Activated T-cell treated with anti-CD3 and anti-CD28 coated beads for 4 hours (primary cell): ENCODE results near the gene TFAP2E.

Experiments
- DNase-seq: peaks from one replicate; pipeline ENCODE4 v3.0.0-alpha.2; 2020

Gene TFAP2E

GRCh38 chr1:35573198-35574124 is at the start of gene TFAP2E:
Gene TFAP2E (plus strand): TSS chr1:35573314. CDS start chr1:35573578, 264 bp downstream.
- DNase-seq = no peak

- no peak for DNase-seq
Observed at GRCh38 chr1:35524106-35524505, 49.0 kb upstream of the TFAP2E start.

GRCh38 chr1:35530168-35530567 is 42.9 kb upstream of the TFAP2E start:
- no peak for DNase-seq

- no peak for DNase-seq
Observed at GRCh38 chr1:35530946-35531345, 42.2 kb upstream of the TFAP2E start.

- no peak for DNase-seq
Observed at GRCh38 chr1:35531368-35531767, 41.7 kb upstream of the TFAP2E start.

- DNase-seq = no peak
Observed at GRCh38 chr1:35532497-35533223, 40.5 kb upstream of the TFAP2E start.

- no peak for DNase-seq
Observed at GRCh38 chr1:35533586-35533985, 39.5 kb upstream of the TFAP2E start.

- no peak for DNase-seq
Observed at GRCh38 chr1:35535243-35535642, 37.9 kb upstream of the TFAP2E start.

GRCh38 chr1:35536556-35537162 is 36.5 kb upstream of the TFAP2E start:
- no peak for DNase-seq

- no peak for DNase-seq
Observed at GRCh38 chr1:35537806-35538205, 35.3 kb upstream of the TFAP2E start.

- no peak for DNase-seq
Observed at GRCh38 chr1:35539073-35539823, 33.9 kb upstream of the TFAP2E start.

- DNase-seq = no peak
Observed at GRCh38 chr1:35539824-35540261, 33.3 kb upstream of the TFAP2E start.

- DNase-seq = no peak
Observed at GRCh38 chr1:35544976-35545375, 28.1 kb upstream of the TFAP2E start.

- DNase-seq = no peak
Observed at GRCh38 chr1:35546614-35547013, 26.5 kb upstream of the TFAP2E start.

- DNase-seq = no peak
Observed at GRCh38 chr1:35553851-35554250, 19.3 kb upstream of the TFAP2E start.

- no peak for DNase-seq
Observed at GRCh38 chr1:35554266-35555211, 18.6 kb upstream of the TFAP2E start.

GRCh38 chr1:35555212-35555584 is 17.9 kb upstream of the TFAP2E start:
- DNase-seq = no peak

- no peak for DNase-seq
Observed at GRCh38 chr1:35555601-35556477, 17.3 kb upstream of the TFAP2E start.

GRCh38 chr1:35556484-35557117 is 16.5 kb upstream of the TFAP2E start:
- DNase-seq = no peak

GRCh38 chr1:35557118-35557610 is 15.9 kb upstream of the TFAP2E start, which contains the start of gene KIAA0319L:
Gene KIAA0319L (minus strand): TSS chr1:35557403. CDS start chr1:35554491, 2,912 bp downstream.
- no peak for DNase-seq
